ENCODE data around the gene PDE3A. TPM values are rescaled to one million over a fixed set of nuclear protein-coding genes. Genes with fewer than 3 reads are reported as not detected.

PDE3A gene
- total RNA-seq, 5 donors from 2014 or later (not counting 1 experiment from before 2014, with no cell fraction given): 0.03 to 0.10 (median 0.09) TPM; not detected in 2

- peaks cover 5 to 6% of the 10 kb centered on the region in 2 experiments for H3K4me1 ChIP-seq (ENCODE audit: control insufficient read depth in 1 of 2, extremely low read depth in 1 of 2, insufficient read depth in 2 of 2, low read length in 2 of 2)
- WGBS (ENCODE audit: insufficient coverage): no CpG with 5 or more reads among the region's 5 CpGs
- ATAC-seq (replicated peaks in 1 of 4): no peak
- H3K36me3 ChIP-seq (ENCODE audit: control insufficient read depth in 2 of 2, extremely low read depth in 1 of 2, insufficient read depth in 1 of 2, low read length in 1 of 2): no peaks in the 10 kb centered on the region
- peaks cover 12 to 26% of the 10 kb centered on the region in 2 experiments for H3K27me3 ChIP-seq (replicated peaks in 1 of 2; ENCODE audit: control insufficient read depth in 2 of 2, extremely low read depth in 1 of 2, insufficient read depth in 2 of 2, low read length in 1 of 2)
- ChIA-PET POLR2A (no interaction called here), CTCF (interaction anchor here in 1 of 2 donors (0.8 kb wide), 1 partner anchor 149 kb away, joined by 4 read pairs; no protein-coding TSS in a partner anchor)
- no peaks in the 10 kb centered on the region for H3K9me3 ChIP-seq
- no peaks in the 10 kb centered on the region for H3K9me3 Mint-ChIP-seq
- no peak overlapping the region for H3K4me3 ChIP-seq (ENCODE audit: control insufficient read depth in 1 of 2, extremely low read depth in 1 of 2, low read length in 1 of 2)
- no peak overlapping the region for H3K27ac Mint-ChIP-seq
- no peak overlapping the region for H3K27ac ChIP-seq (ENCODE audit: low read length)
- no peak for DNase-seq
- no peak overlapping the region for H3K4me3 Mint-ChIP-seq
- peaks cover 37 to 46% of the 10 kb centered on the region in 2 donors for H3K27me3 Mint-ChIP-seq
- H3K4me1 Mint-ChIP-seq: peaks cover 0 to 14% (median 13%) of the 10 kb centered on the region in 3 donors
- no peaks in the 10 kb centered on the region for H3K36me3 Mint-ChIP-seq
Observed at GRCh38 chr12:20370866-20371519, 2.7 kb downstream of the PDE3A start.

- Mint-ChIP-seq H3K27me3 (peaks cover 29 to 40% of the 10 kb centered on the region in 2 donors), H3K4me3 (no peak overlapping the region), H3K9me3 (no peaks in the 10 kb centered on the region), H3K36me3 (no peaks in the 10 kb centered on the region), H3K4me1 (peaks cover 0 to 14% (median 13%) of the 10 kb centered on the region in 3 donors), H3K27ac (no peak overlapping the region)
- ATAC-seq (replicated peaks in 1 of 4) (no peak), DNase-seq (no peak)
- Histone ChIP-seq H3K36me3 (ENCODE audit: control insufficient read depth in 2 of 2, extremely low read depth in 1 of 2, insufficient read depth in 1 of 2, low read length in 1 of 2) (no peaks in the 10 kb centered on the region), H3K9me3 (no peaks in the 10 kb centered on the region), H3K4me3 (ENCODE audit: control insufficient read depth in 1 of 2, extremely low read depth in 1 of 2, low read length in 1 of 2) (no peak overlapping the region), H3K4me1 (ENCODE audit: control insufficient read depth in 1 of 2, extremely low read depth in 1 of 2, insufficient read depth in 2 of 2, low read length in 2 of 2) (peaks cover 5 to 6% of the 10 kb centered on the region in 2 experiments), H3K27me3 (replicated peaks in 1 of 2; ENCODE audit: control insufficient read depth in 2 of 2, extremely low read depth in 1 of 2, insufficient read depth in 2 of 2, low read length in 1 of 2) (peaks cover 12 to 26% of the 10 kb centered on the region in 2 experiments), H3K27ac (ENCODE audit: low read length) (no peak overlapping the region)
- CTCF ChIA-PET: no interaction called here
- POLR2A ChIA-PET: no interaction called here
- no CpG with 5 or more reads among the region's 3 CpGs for WGBS (ENCODE audit: insufficient coverage)
Observed at GRCh38 chr12:20372326-20373096, 4.2 kb downstream of the PDE3A start.

- H3K4me1 ChIP-seq (ENCODE audit: control insufficient read depth in 1 of 2, extremely low read depth in 1 of 2, insufficient read depth in 2 of 2, low read length in 2 of 2): peaks cover 3% of the 10 kb centered on the region in 2 experiments
- Mint-ChIP-seq H3K36me3 (no peaks in the 10 kb centered on the region), H3K27me3 (peaks cover 15 to 23% of the 10 kb centered on the region in 2 donors), H3K27ac (no peak overlapping the region), H3K4me1 (peaks cover 0 to 6% (median 5%) of the 10 kb centered on the region in 3 donors), H3K4me3 (no peak overlapping the region), H3K9me3 (no peaks in the 10 kb centered on the region)
- H3K36me3 ChIP-seq (ENCODE audit: control insufficient read depth in 2 of 2, extremely low read depth in 1 of 2, insufficient read depth in 1 of 2, low read length in 1 of 2): no peaks in the 10 kb centered on the region
- H3K4me3 ChIP-seq (ENCODE audit: control insufficient read depth in 1 of 2, extremely low read depth in 1 of 2, low read length in 1 of 2): no peak overlapping the region
- peaks cover 4 to 12% of the 10 kb centered on the region in 2 experiments for H3K27me3 ChIP-seq (replicated peaks in 1 of 2; ENCODE audit: control insufficient read depth in 2 of 2, extremely low read depth in 1 of 2, insufficient read depth in 2 of 2, low read length in 1 of 2)
- H3K27ac ChIP-seq (ENCODE audit: low read length): no peak overlapping the region
- WGBS (ENCODE audit: insufficient coverage): no CpG with 5 or more reads among the region's 3 CpGs
- DNase-seq (no peak), ATAC-seq (replicated peaks in 1 of 4) (no peak)
- ChIA-PET POLR2A (no interaction called here), CTCF (no interaction called here)
- H3K9me3 ChIP-seq: no peaks in the 10 kb centered on the region
Observed at GRCh38 chr12:20374795-20375194, 6.5 kb downstream of the PDE3A start.

- no peak overlapping the region for H3K27ac Mint-ChIP-seq
- H3K4me3 ChIP-seq (ENCODE audit: control insufficient read depth in 1 of 2, extremely low read depth in 1 of 2, low read length in 1 of 2): no peak overlapping the region
- H3K36me3 ChIP-seq (ENCODE audit: control insufficient read depth in 2 of 2, extremely low read depth in 1 of 2, insufficient read depth in 1 of 2, low read length in 1 of 2): no peaks in the 10 kb centered on the region
- H3K27me3 ChIP-seq (replicated peaks in 1 of 2; ENCODE audit: control insufficient read depth in 2 of 2, extremely low read depth in 1 of 2, insufficient read depth in 2 of 2, low read length in 1 of 2): peaks cover 0 to 9% of the 10 kb centered on the region in 2 experiments
- peaks cover 8 to 17% of the 10 kb centered on the region in 2 donors for H3K27me3 Mint-ChIP-seq
- H3K27ac ChIP-seq (ENCODE audit: low read length): no peak overlapping the region
- no peak overlapping the region for H3K4me3 Mint-ChIP-seq
- ATAC-seq (replicated peaks in 1 of 4) (no peak), DNase-seq (no peak)
- H3K9me3 ChIP-seq: no peaks in the 10 kb centered on the region
- POLR2A ChIA-PET: no interaction called here
- no peaks in the 10 kb centered on the region for H3K9me3 Mint-ChIP-seq
- no peaks in the 10 kb centered on the region for H3K4me1 ChIP-seq (ENCODE audit: control insufficient read depth in 1 of 2, extremely low read depth in 1 of 2, insufficient read depth in 2 of 2, low read length in 2 of 2)
- CTCF ChIA-PET: no interaction called here
- no peaks in the 10 kb centered on the region for H3K4me1 Mint-ChIP-seq
- H3K36me3 Mint-ChIP-seq: no peaks in the 10 kb centered on the region
Observed at GRCh38 chr12:20375560-20375959, 7.2 kb downstream of the PDE3A start.

- POLR2A ChIA-PET: no interaction called here
- Mint-ChIP-seq H3K9me3 (no peaks in the 10 kb centered on the region), H3K36me3 (no peaks in the 10 kb centered on the region), H3K27me3 (peaks cover 3 to 9% of the 10 kb centered on the region in 2 donors), H3K4me3 (no peak overlapping the region), H3K4me1 (no peaks in the 10 kb centered on the region), H3K27ac (no peak overlapping the region)
- ATAC-seq (replicated peaks in 1 of 4): no peak
- no peak overlapping the region for H3K27ac ChIP-seq (ENCODE audit: low read length)
- no peaks in the 10 kb centered on the region for H3K27me3 ChIP-seq (replicated peaks in 1 of 2; ENCODE audit: control insufficient read depth in 2 of 2, extremely low read depth in 1 of 2, insufficient read depth in 2 of 2, low read length in 1 of 2)
- no peaks in the 10 kb centered on the region for H3K9me3 ChIP-seq
- no peak overlapping the region for H3K4me3 ChIP-seq (ENCODE audit: control insufficient read depth in 1 of 2, extremely low read depth in 1 of 2, low read length in 1 of 2)
- H3K36me3 ChIP-seq (ENCODE audit: control insufficient read depth in 2 of 2, extremely low read depth in 1 of 2, insufficient read depth in 1 of 2, low read length in 1 of 2): no peaks in the 10 kb centered on the region
- DNase-seq: peak in 1 of 35 experiments; percentile 4
- CTCF ChIA-PET: no interaction called here
- no peaks in the 10 kb centered on the region for H3K4me1 ChIP-seq (ENCODE audit: control insufficient read depth in 1 of 2, extremely low read depth in 1 of 2, insufficient read depth in 2 of 2, low read length in 2 of 2)
- WGBS (ENCODE audit: insufficient coverage): no CpG with 5 or more reads among the region's 1 CpG
Observed at GRCh38 chr12:20376984-20377383, 8.6 kb downstream of the PDE3A start.

GRCh38 chr12:20377750-20378149 lies 9.4 kb downstream of the PDE3A start:
- no peak overlapping the region for H3K27ac ChIP-seq (ENCODE audit: low read length)
- no peaks in the 10 kb centered on the region for H3K36me3 ChIP-seq (ENCODE audit: control insufficient read depth in 2 of 2, extremely low read depth in 1 of 2, insufficient read depth in 1 of 2, low read length in 1 of 2)
- H3K36me3 Mint-ChIP-seq: no peaks in the 10 kb centered on the region
- no peak for ATAC-seq (replicated peaks in 1 of 4)
- no peak overlapping the region for H3K4me3 ChIP-seq (ENCODE audit: control insufficient read depth in 1 of 2, extremely low read depth in 1 of 2, low read length in 1 of 2)
- no peak overlapping the region for H3K4me3 Mint-ChIP-seq
- no peaks in the 10 kb centered on the region for H3K27me3 ChIP-seq (replicated peaks in 1 of 2; ENCODE audit: control insufficient read depth in 2 of 2, extremely low read depth in 1 of 2, insufficient read depth in 2 of 2, low read length in 1 of 2)
- POLR2A ChIA-PET: no interaction called here
- no peaks in the 10 kb centered on the region for H3K4me1 ChIP-seq (ENCODE audit: control insufficient read depth in 1 of 2, extremely low read depth in 1 of 2, insufficient read depth in 2 of 2, low read length in 2 of 2)
- H3K4me1 Mint-ChIP-seq: no peaks in the 10 kb centered on the region
- CTCF ChIA-PET: no interaction called here
- H3K9me3 Mint-ChIP-seq: no peaks in the 10 kb centered on the region
- peaks cover 0 to 7% of the 10 kb centered on the region in 2 donors for H3K27me3 Mint-ChIP-seq
- no peak overlapping the region for H3K27ac Mint-ChIP-seq
- no peaks in the 10 kb centered on the region for H3K9me3 ChIP-seq
- no peak for DNase-seq
